Endothelial cell of umbilical vein (primary cell): ENCODE data around the gene SLC27A6.

Experiments
- FOS ChIP-seq: IDR thresholded peaks from 2 replicates; pipeline ENCODE4 v1.6.1; 2011; ENCODE audit warnings: mild to moderate bottlenecking, low read length, moderate library complexity, borderline replicate concordance; ENCODE audit not compliant: insufficient read depth
- GATA2 ChIP-seq: IDR thresholded peaks from 2 replicates; pipeline ENCODE4 v1.7.0; 2011; ENCODE audit warnings: low read depth, mild to moderate bottlenecking, moderate library complexity, mixed read lengths, low read length; ENCODE audit not compliant: insufficient read length, insufficient read depth
- POLR2A ChIP-seq: IDR thresholded peaks from 2 replicates; pipeline ENCODE4 v1.6.1; 2012; ENCODE audit warnings: low read depth, mild to moderate bottlenecking, control low read depth, low read length
- POLR2AphosphoS5 ChIP-seq: IDR thresholded peaks from 2 replicates; pipeline ENCODE4 v1.6.1; 2012; ENCODE audit warnings: low read depth, mild to moderate bottlenecking, control low read depth, low read length, moderate library complexity; ENCODE audit not compliant: insufficient read depth
- TF ChIP-seq, protein P1 (sequence below), 2 donors: IDR thresholded peaks; 1 replicate in 1 of 2; 2 replicates in 1 of 2; pipeline ENCODE4 v1.5.1; 2011; ENCODE audit warnings: low read length in 2 of 2, mild to moderate bottlenecking in 2 of 2, moderate library complexity in 2 of 2, control low read depth in 1 of 2, inconsistent platforms in 1 of 2, low read depth in 1 of 2; ENCODE audit not compliant: insufficient read depth in 1 of 2; ENCODE audit errors: extremely low read depth in 1 of 2
- TF ChIP-seq, protein P2 (sequence below): IDR thresholded peaks from 2 replicates; pipeline ENCODE4 v1.6.1; 2011; ENCODE audit not compliant: insufficient read depth, insufficient read length

GRCh38 chr5:129080766-129081165, 115.5 kb downstream of the SLC27A6 start:
- TF ChIP-seq, protein P1, sequence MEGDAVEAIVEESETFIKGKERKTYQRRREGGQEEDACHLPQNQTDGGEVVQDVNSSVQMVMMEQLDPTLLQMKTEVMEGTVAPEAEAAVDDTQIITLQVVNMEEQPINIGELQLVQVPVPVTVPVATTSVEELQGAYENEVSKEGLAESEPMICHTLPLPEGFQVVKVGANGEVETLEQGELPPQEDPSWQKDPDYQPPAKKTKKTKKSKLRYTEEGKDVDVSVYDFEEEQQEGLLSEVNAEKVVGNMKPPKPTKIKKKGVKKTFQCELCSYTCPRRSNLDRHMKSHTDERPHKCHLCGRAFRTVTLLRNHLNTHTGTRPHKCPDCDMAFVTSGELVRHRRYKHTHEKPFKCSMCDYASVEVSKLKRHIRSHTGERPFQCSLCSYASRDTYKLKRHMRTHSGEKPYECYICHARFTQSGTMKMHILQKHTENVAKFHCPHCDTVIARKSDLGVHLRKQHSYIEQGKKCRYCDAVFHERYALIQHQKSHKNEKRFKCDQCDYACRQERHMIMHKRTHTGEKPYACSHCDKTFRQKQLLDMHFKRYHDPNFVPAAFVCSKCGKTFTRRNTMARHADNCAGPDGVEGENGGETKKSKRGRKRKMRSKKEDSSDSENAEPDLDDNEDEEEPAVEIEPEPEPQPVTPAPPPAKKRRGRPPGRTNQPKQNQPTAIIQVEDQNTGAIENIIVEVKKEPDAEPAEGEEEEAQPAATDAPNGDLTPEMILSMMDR (IDR thresholded peaks at IDR 0.05; ENCODE audit: extremely low read depth in 1 of 2, insufficient read depth in 1 of 2, low read depth in 1 of 2, low read length in 2 of 2): no peak
- TF ChIP-seq, protein P2, sequence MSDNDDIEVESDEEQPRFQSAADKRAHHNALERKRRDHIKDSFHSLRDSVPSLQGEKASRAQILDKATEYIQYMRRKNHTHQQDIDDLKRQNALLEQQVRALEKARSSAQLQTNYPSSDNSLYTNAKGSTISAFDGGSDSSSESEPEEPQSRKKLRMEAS: no peak
- TF ChIP-seq POLR2AphosphoS5: no peak
- TF ChIP-seq POLR2A: no peak
- TF ChIP-seq FOS: no peak
- no peak for TF ChIP-seq GATA2
